NCI-H2227 (cell line): ENCODE data around the gene TASL.
"Not testable (repeated sequence)": the region's sequence is repeated elsewhere in the genome, so short reads cannot be mapped to it uniquely, and the experiment has no call there.

Source experiments
- DNase-seq: peaks from one replicate; lab custom pipeline; 2025; ENCODE audit not compliant: unreplicated experiment; lab: John Stamatoyannopoulos, UW

The TASL gene

GRCh38 chrX:30580641-30581040 is 3.1 kb upstream of the TASL start:
- no peak for DNase-seq

GRCh38 chrX:30576881-30577280 is 685 bp downstream of the TASL start:
- DNase-seq = no peak

- no peak for DNase-seq
Measured at GRCh38 chrX:30573125-30573524, 4.4 kb downstream of the TASL start.

- no peak for DNase-seq
Measured at GRCh38 chrX:30572678-30573077, 4.9 kb downstream of the TASL start.

GRCh38 chrX:30572004-30572403 is 5.6 kb downstream of the TASL start:
- no peak for DNase-seq

- peak; percentile 19 for DNase-seq
Measured at GRCh38 chrX:30570505-30570904, 7.1 kb downstream of the TASL start.

GRCh38 chrX:30568136-30568535 is 9.4 kb downstream of the TASL start:
- no peak for DNase-seq

GRCh38 chrX:30563070-30563469 is 14.5 kb downstream of the TASL start:
- not testable (repeated sequence) for DNase-seq

- DNase-seq = no peak
Measured at GRCh38 chrX:30561191-30561590, 16.4 kb downstream of the TASL start.

- DNase-seq = no peak
Measured at GRCh38 chrX:30538271-30538670, 39.3 kb downstream of the TASL start.

GRCh38 chrX:30533835-30534234 is 43.7 kb downstream of the TASL start:
- DNase-seq = no peak

GRCh38 chrX:30533266-30533665 is 44.3 kb downstream of the TASL start:
- DNase-seq = no peak

GRCh38 chrX:30530606-30531005 is 47.0 kb downstream of the TASL start:
- DNase-seq = no peak

GRCh38 chrX:30525732-30526131 is 51.8 kb downstream of the TASL start:
- DNase-seq = no peak

- DNase-seq = no peak
Measured at GRCh38 chrX:30521440-30522182, 56.0 kb downstream of the TASL start.

GRCh38 chrX:30513284-30513683 is 64.3 kb downstream of the TASL start:
- no peak for DNase-seq
